ENCODE results near the gene KCNMA1.

DNA sequence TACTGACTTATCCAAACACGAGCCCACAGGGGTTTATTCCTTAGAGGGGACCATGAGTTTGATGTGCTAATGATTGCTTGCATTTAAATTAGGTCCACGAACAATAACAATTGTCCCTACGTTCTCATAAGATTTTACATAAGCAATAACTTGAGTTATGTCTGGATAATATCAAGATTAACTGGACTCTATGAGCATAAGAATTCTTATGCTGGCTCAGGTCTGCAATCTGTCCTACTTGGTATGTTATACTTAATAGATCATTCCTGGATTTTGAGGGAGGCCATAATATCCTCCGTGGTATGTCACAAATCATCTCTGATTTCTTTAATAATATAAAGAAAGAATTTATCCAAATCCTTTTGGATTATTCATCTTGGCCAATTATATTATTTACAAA, 552.3 kb downstream of the KCNMA1 start:
- TF ChIP-seq, protein P1, sequence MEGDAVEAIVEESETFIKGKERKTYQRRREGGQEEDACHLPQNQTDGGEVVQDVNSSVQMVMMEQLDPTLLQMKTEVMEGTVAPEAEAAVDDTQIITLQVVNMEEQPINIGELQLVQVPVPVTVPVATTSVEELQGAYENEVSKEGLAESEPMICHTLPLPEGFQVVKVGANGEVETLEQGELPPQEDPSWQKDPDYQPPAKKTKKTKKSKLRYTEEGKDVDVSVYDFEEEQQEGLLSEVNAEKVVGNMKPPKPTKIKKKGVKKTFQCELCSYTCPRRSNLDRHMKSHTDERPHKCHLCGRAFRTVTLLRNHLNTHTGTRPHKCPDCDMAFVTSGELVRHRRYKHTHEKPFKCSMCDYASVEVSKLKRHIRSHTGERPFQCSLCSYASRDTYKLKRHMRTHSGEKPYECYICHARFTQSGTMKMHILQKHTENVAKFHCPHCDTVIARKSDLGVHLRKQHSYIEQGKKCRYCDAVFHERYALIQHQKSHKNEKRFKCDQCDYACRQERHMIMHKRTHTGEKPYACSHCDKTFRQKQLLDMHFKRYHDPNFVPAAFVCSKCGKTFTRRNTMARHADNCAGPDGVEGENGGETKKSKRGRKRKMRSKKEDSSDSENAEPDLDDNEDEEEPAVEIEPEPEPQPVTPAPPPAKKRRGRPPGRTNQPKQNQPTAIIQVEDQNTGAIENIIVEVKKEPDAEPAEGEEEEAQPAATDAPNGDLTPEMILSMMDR (IDR thresholded peaks at IDR 0.05 in 4 of 5, conservative IDR thresholded peaks at IDR 0.05 in 1 of 5) = no peak
- TF ChIP-seq POLR2A (IDR thresholded peaks at IDR 0.05) = no peak
